ENCODE results near the gene SYTL3.

GRCh38 chr6:158627940-158628211 lies 22.0 kb upstream of the SYTL3 start:
- TF ChIP-seq, protein P1, sequence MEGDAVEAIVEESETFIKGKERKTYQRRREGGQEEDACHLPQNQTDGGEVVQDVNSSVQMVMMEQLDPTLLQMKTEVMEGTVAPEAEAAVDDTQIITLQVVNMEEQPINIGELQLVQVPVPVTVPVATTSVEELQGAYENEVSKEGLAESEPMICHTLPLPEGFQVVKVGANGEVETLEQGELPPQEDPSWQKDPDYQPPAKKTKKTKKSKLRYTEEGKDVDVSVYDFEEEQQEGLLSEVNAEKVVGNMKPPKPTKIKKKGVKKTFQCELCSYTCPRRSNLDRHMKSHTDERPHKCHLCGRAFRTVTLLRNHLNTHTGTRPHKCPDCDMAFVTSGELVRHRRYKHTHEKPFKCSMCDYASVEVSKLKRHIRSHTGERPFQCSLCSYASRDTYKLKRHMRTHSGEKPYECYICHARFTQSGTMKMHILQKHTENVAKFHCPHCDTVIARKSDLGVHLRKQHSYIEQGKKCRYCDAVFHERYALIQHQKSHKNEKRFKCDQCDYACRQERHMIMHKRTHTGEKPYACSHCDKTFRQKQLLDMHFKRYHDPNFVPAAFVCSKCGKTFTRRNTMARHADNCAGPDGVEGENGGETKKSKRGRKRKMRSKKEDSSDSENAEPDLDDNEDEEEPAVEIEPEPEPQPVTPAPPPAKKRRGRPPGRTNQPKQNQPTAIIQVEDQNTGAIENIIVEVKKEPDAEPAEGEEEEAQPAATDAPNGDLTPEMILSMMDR (conservative IDR thresholded peaks at IDR 0.05) = no peak
- TF ChIP-seq EZH2 (IDR thresholded peaks at IDR 0.05; ENCODE audit: low read depth) = no peak
